DND-41 (cell line): ENCODE results near the gene RBP4.
A peak's percentile ranks its signal among the peaks of the same experiment; 100 is the strongest.

Experiments used
- ATAC-seq: fragments of 200-7000 bp; cut with Tn5 transposase; 3 replicates; pipeline ENCODE4 v1.9.1; 2021; ENCODE audit warnings: low read depth; ENCODE audit not compliant: insufficient read depth
- DNase-seq: peaks from one replicate; pipeline ENCODE4 v3.0.0-alpha.2; 2020
- H2AFZ ChIP-seq: 2 replicates; pipeline ENCODE4 v1.6.0; 2012; ENCODE audit warnings: low read depth, low read length
- H3K27ac ChIP-seq: 2 replicates; pipeline ENCODE4 v1.5.1; 2012; ENCODE audit warnings: low read length, inconsistent platforms
- H3K27me3 ChIP-seq: fragments of 200-600 bp; sonication (generic); 2 replicates; pipeline ENCODE4 v1.6.0; 2012; ENCODE audit warnings: low read length, mild to moderate bottlenecking, inconsistent platforms; ENCODE audit not compliant: insufficient read depth, poor library complexity
- H3K36me3 ChIP-seq: 2 replicates; pipeline ENCODE4 v1.5.1; 2012; ENCODE audit warnings: low read length, inconsistent platforms; ENCODE audit not compliant: insufficient read depth
- H3K4me1 ChIP-seq: 2 replicates; pipeline ENCODE4 v1.5.1; 2012; ENCODE audit warnings: mild to moderate bottlenecking, low read length; ENCODE audit not compliant: insufficient read depth
- H3K4me2 ChIP-seq: 2 replicates; pipeline ENCODE4 v1.6.0; 2012; ENCODE audit warnings: mild to moderate bottlenecking, moderate library complexity, low read length, inconsistent platforms; ENCODE audit not compliant: insufficient read depth
- H3K4me3 ChIP-seq, 2 experiments: fragments of 200-600 bp in 1 of 2; shearing (Covaris generic) in 1 of 2; 2 replicates each; pipeline ENCODE4 v1.5.1; 2012 to 2016; ENCODE audit warnings: inconsistent platforms in 2 of 2, low read length in 2 of 2, mild to moderate bottlenecking in 2 of 2, low read depth in 1 of 2, moderate library complexity in 1 of 2
- H3K79me2 ChIP-seq: 2 replicates; pipeline ENCODE4 v1.6.0; 2012; ENCODE audit warnings: low read length, inconsistent platforms; ENCODE audit not compliant: insufficient read depth
- H3K9ac ChIP-seq: 2 replicates; pipeline ENCODE4 v1.6.0; 2012; ENCODE audit warnings: low read depth, mild to moderate bottlenecking, inconsistent platforms, low read length, moderate library complexity
- H3K9me3 ChIP-seq: 2 replicates; pipeline ENCODE4 v1.5.1; 2012; ENCODE audit warnings: low read length, moderate library complexity, mild to moderate bottlenecking, inconsistent platforms; ENCODE audit not compliant: insufficient read depth, severe bottlenecking
- H4K20me1 ChIP-seq: 2 replicates; pipeline ENCODE4 v1.6.0; 2012; ENCODE audit warnings: low read length; ENCODE audit not compliant: insufficient read depth
- EZH2 ChIP-seq: IDR thresholded peaks from 3 replicates; pipeline ENCODE4 v1.6.1; 2012; ENCODE audit warnings: borderline replicate concordance, low read depth, mild to moderate bottlenecking, moderate library complexity, low read length, inconsistent platforms; ENCODE audit not compliant: severe bottlenecking
- TF ChIP-seq, protein P1 (sequence below): IDR thresholded peaks from 2 replicates; pipeline ENCODE4 v1.5.1; 2012; ENCODE audit warnings: borderline replicate concordance, low read length, moderate library complexity, mild to moderate bottlenecking; ENCODE audit not compliant: poor library complexity, severe bottlenecking; ENCODE audit errors: extremely low read depth

Gene RBP4

DNA sequence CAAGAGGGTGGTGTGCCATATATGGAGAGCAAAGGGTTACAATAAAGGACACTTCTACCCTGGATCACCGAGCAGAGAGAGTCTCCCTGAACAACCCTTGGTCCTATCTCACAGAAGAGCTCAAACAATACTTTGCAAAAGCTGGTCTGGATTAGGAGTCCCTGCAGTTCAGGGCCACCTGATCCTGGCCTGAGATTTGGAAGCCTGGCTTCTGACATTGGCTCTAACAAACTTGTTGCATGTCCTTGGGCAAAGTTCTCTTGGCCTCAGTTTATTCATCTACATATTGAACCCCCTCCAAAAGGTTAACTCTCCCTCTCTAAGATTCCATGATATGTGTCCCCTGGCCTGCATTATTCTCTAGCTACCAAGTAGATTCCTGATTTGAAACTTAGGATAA is 1.7 kb downstream of the RBP4 start:
- Histone ChIP-seq H3K4me2 (no peak overlapping the region), H3K9ac (no peak overlapping the region), H3K9me3 (no peaks in the 10 kb centered on the region), H3K79me2 (no peaks in the 10 kb centered on the region), H2AFZ (no peak overlapping the region), H3K4me1 (no peaks in the 10 kb centered on the region), H3K4me3 (no peak overlapping the region), H3K27ac (no peak overlapping the region), H3K36me3 (no peaks in the 10 kb centered on the region), H4K20me1 (no peaks in the 10 kb centered on the region), H3K27me3 (no peaks in the 10 kb centered on the region)
- ATAC-seq (no peak), DNase-seq (no peak)
- TF ChIP-seq EZH2, result no peak
- TF ChIP-seq, protein P1, sequence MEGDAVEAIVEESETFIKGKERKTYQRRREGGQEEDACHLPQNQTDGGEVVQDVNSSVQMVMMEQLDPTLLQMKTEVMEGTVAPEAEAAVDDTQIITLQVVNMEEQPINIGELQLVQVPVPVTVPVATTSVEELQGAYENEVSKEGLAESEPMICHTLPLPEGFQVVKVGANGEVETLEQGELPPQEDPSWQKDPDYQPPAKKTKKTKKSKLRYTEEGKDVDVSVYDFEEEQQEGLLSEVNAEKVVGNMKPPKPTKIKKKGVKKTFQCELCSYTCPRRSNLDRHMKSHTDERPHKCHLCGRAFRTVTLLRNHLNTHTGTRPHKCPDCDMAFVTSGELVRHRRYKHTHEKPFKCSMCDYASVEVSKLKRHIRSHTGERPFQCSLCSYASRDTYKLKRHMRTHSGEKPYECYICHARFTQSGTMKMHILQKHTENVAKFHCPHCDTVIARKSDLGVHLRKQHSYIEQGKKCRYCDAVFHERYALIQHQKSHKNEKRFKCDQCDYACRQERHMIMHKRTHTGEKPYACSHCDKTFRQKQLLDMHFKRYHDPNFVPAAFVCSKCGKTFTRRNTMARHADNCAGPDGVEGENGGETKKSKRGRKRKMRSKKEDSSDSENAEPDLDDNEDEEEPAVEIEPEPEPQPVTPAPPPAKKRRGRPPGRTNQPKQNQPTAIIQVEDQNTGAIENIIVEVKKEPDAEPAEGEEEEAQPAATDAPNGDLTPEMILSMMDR, result no peak

GRCh38 chr10:93598157-93598556 is 2.9 kb downstream of the RBP4 start:
- Histone ChIP-seq H3K36me3 (no peaks in the 10 kb centered on the region), H2AFZ (no peak overlapping the region), H3K9me3 (no peaks in the 10 kb centered on the region), H3K27ac (no peak overlapping the region), H3K4me1 (no peaks in the 10 kb centered on the region), H3K4me3 (no peak overlapping the region), H3K27me3 (no peaks in the 10 kb centered on the region), H3K4me2 (no peak overlapping the region), H4K20me1 (no peaks in the 10 kb centered on the region), H3K9ac (no peak overlapping the region), H3K79me2 (no peaks in the 10 kb centered on the region)
- no peak for DNase-seq
- ATAC-seq, result no peak
- TF ChIP-seq EZH2, result no peak
- TF ChIP-seq, protein P1, result no peak

GRCh38 chr10:93597075-93597599 is 3.9 kb downstream of the RBP4 start:
- H3K9ac ChIP-seq, result no peak overlapping the region
- H4K20me1 ChIP-seq, result no peaks in the 10 kb centered on the region
- H3K4me3 ChIP-seq, result no peak overlapping the region
- H3K4me1 ChIP-seq, result no peaks in the 10 kb centered on the region
- H3K9me3 ChIP-seq, result no peaks in the 10 kb centered on the region
- ATAC-seq (no peak), DNase-seq (no peak)
- no peak overlapping the region for H3K4me2 ChIP-seq
- no peak overlapping the region for H3K27ac ChIP-seq
- no peak overlapping the region for H2AFZ ChIP-seq
- no peaks in the 10 kb centered on the region for H3K27me3 ChIP-seq
- H3K36me3 ChIP-seq, result no peaks in the 10 kb centered on the region
- H3K79me2 ChIP-seq, result no peaks in the 10 kb centered on the region
- TF ChIP-seq EZH2, result no peak
- TF ChIP-seq, protein P1, result no peak

DNA sequence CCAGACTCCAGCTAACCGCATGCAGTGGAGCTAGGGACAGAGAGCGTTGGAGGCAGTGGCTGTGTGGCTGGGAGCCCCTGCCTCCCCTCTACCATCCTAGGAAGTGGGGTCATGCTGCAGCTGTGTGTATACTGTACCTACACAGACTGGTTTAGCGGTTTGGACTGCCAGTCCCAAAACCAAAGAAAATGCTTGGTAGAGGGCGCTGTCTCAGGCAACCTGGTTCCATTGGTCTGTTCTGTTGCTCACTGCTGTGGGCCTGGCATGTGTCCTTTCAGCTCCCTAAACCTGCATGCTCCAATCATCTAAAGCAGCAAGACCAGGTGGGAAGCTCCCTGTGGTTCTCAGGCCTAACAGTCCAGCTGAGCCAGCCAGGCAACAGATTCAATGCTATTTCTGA is 4.5 kb downstream of the RBP4 start:
- no peak overlapping the region for H3K4me3 ChIP-seq
- no peak overlapping the region for H2AFZ ChIP-seq
- no peak overlapping the region for H3K9ac ChIP-seq
- H3K27ac ChIP-seq, result no peak overlapping the region
- no peak for TF ChIP-seq EZH2
- TF ChIP-seq, protein P1, result peak; percentile 16
- no peaks in the 10 kb centered on the region for H3K27me3 ChIP-seq
- H3K79me2 ChIP-seq, result no peaks in the 10 kb centered on the region
- DNase-seq (no peak), ATAC-seq (no peak)
- no peaks in the 10 kb centered on the region for H4K20me1 ChIP-seq
- H3K9me3 ChIP-seq, result no peaks in the 10 kb centered on the region
- no peak overlapping the region for H3K4me2 ChIP-seq
- no peaks in the 10 kb centered on the region for H3K36me3 ChIP-seq
- no peaks in the 10 kb centered on the region for H3K4me1 ChIP-seq
